HG02588 (cell line): Measurements from ENCODE around the gene SCFD2.

Experiments used
- ATAC-seq: cut with Tn5 transposase; IDR thresholded peaks from one replicate; pipeline ENCODE4 v1.9.1; 2021; ENCODE audit warnings: mild to moderate bottlenecking, moderate library complexity; ENCODE audit not compliant: unreplicated experiment

The SCFD2 gene

DNA sequence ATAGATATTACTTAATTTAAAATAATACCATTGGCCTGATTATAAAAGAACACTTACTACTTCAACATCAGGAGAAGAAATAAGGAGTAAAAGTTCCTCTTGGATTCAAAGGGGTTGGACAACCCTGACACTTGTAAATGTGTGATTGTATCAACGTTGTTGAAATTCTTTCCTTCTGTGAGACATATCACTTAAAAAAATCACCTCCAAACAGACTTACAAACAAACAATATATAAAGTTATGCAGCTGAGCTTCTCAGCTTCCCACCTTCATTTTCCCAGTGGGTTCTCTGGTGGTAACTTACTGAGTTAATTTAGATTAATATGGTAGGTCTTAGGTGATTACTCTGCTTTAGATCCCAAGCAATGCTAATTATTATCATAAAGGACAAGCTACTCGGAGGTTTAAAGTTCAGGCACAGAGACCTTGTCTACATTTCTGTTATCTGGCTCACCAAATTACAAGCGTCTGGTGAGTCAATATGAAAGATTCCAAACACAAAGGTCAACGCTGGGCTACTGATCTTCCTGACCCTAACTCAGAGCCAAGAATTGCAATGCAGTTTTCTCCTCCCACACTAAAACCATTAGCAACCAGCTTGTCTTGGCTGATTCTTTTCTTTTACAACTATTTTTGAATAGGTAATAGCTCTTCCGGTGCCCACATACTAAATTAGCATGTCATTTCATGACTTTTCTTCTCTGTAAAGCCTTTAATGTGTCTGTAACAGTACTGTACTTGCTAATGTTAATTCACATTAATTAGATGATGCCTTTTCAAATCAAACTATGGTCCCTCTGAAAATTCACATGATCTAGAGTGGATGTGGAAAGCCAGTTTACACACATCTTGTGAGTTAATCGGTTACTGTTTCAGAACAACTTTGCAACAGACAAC is 346.1 kb downstream of the SCFD2 start:
- no peak for ATAC-seq

DNA sequence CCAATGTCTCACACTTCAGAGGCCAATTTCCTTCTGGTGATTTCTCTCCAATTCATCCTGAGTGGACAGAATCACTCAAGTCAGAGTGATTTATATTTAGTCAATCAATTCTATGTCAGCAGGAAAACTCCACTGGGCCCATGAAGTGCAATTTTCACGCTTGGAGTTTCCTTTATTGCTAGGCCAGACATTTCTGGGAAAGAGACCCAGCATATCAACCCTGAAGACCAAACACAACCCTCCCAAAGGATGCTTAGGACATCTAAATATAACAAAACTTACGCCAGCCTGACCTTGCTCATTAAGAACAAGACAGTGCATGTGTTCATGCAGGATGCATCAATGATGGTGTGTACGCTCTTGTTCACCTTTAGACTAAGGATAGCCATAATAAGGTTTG is 347.4 kb downstream of the SCFD2 start:
- no peak for ATAC-seq

DNA sequence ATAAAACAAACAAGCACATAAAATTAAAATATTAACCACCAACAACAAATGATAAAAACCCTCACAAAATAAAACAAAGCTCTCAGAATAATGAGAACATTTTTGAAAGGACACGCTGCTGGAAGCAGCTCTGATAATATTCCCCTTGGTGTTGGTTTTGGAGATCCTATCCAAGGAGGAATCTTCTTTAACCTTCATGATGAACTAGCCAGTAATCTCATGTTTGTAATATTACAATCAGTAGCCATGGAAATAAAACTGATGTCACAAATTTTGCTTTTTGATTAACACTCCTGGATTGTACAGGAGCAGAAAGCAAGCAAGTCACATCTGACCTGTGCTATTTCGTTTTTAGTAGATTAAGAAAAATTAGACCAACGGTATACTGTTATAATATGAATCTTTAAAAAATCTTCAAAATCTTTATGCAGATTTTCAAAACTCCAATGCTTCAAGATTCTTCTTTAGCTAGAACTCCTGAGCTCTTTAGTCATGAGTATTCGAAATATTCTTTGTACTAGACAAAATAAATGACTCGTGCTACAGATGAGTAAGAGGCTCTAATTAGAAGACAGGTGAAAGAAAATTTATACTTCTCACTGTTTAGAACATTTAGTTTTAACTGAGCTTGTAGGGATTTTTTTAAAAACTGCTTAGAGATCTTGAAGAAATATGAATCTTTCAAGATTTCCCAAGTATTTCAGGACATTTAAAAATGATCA is 349.6 kb downstream of the SCFD2 start:
- no peak for ATAC-seq

DNA sequence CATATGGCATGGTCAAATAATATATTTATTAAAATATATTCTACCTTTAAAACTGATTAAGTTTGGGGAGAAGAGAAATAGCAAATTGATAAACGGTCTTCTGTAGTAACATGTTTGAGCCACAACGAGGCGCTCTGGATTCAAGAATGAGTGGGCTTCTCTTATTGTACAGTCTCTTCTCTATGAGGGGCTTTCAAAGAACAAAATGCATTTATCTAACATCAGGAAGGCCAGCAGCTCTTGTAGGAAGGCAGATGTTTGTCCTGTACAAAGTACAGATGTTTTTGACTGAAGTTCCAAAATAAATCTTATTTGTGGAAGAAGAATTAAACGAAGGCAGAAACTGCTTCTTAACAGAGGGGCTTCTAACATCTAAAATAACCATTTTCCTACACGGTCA is 350.2 kb downstream of the SCFD2 start:
- no peak for ATAC-seq

GRCh38 chr4:53014881-53015280 is 351.0 kb downstream of the SCFD2 start:
- no peak for ATAC-seq

- ATAC-seq: no peak
Measured at GRCh38 chr4:53013873-53014775, 351.7 kb downstream of the SCFD2 start.

GRCh38 chr4:53012738-53013137 is 353.1 kb downstream of the SCFD2 start:
- ATAC-seq: peak; percentile 61

GRCh38 chr4:53011259-53011905 is 354.5 kb downstream of the SCFD2 start:
- ATAC-seq: no peak

DNA sequence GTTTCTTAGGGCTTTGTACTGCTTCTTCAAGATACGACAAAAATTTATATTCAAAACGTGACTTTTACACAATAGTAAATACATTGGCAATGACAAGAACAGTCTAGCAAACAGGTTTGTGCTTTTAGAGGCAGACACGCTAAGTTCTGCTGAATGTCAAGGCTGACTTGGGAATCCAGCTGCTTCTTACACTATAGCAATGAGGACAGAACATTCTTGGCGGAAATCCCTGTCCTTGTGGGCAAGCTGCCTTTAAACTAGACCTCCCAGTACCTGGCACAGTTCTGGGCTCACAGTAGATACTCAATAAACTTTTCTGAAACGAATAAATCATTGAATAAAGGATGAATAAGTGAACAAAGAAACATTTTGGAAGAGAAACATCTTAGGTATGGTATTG is 355.5 kb downstream of the SCFD2 start:
- ATAC-seq: no peak

GRCh38 chr4:53009824-53010223 is 356.0 kb downstream of the SCFD2 start:
- ATAC-seq: no peak

DNA sequence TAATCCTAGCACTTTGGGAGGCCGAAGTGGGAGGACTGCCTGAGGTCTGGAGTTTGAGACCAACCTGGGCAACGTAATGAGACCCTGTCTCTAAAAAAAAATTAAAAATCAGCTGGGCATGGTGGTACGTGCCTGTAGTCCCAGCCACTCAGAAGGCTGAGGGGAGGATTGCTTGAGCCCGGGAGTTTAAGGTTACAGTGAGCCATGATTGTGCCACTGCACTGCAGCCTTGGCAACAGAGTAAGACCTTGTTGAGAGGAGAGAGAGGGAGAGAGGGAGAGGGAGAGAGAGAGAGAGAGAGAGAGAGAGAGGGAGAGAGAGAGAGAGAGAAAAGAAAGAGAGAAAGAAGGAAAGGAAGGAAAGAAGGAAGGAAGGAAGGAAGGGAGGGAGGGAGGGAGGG is 358.8 kb downstream of the SCFD2 start:
- no peak for ATAC-seq

DNA sequence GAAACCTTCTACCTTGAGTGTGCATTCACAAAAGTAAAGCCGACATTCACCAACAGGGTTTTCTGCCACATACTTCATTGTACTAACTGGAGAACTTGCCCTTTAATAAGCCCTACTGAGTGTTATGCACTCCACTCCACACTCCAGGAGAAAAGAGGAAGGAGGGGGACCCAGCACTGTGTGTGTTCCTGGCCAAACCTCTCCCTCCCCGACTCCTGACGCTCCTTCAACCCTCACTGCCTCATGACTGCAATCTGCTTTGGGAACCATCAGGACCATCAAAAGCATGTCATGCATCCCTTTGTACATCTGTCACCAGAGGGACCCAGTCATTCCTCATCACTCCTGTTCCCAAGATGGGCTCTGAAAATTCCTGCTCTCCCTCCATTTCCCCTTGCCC is 360.1 kb downstream of the SCFD2 start:
- ATAC-seq: no peak

DNA sequence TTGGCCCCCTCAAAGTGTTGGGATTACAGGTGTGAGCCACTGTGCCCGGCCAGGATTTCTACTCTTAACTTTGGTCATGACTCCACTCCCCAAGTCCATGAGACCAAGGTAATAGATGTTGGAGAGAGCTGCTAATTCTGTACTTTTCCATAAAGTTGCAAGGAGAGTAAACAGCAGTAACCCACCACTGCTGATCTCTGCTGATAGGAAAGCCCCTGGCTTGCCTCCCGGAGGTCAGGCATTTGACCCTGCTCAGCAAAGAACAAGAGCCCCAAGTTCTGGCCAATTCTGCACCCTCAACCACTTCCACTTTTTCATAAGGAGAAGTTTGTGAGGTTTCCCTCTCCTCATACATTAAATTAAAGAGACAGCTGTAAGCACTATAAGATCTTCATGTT is 360.7 kb downstream of the SCFD2 start:
- no peak for ATAC-seq

GRCh38 chr4:53004497-53005148 is 361.2 kb downstream of the SCFD2 start:
- no peak for ATAC-seq

- ATAC-seq: no peak
Measured at GRCh38 chr4:53003959-53004358, 361.9 kb downstream of the SCFD2 start.

DNA sequence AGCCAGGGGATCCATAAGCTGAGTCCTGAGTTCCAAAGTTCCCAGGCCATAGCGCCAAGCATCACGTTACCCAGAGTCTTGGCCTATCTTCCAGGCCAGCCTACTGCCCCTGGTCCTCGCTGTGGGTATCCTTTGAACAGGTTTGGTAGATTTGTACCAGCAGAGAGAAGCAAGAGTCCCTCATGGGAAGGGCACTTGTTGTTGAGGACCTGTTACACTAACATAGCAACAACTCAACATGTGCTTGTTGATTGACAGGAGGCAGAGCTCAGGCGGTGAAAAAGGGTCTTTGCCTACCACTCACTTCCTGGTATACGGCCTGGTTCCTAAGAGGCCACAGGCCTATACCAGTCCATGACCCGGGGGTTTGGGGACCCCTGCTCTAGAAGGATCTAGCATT is 365.3 kb downstream of the SCFD2 start:
- ATAC-seq: no peak

GRCh38 chr4:52999626-53000025 is 366.2 kb downstream of the SCFD2 start:
- no peak for ATAC-seq

DNA sequence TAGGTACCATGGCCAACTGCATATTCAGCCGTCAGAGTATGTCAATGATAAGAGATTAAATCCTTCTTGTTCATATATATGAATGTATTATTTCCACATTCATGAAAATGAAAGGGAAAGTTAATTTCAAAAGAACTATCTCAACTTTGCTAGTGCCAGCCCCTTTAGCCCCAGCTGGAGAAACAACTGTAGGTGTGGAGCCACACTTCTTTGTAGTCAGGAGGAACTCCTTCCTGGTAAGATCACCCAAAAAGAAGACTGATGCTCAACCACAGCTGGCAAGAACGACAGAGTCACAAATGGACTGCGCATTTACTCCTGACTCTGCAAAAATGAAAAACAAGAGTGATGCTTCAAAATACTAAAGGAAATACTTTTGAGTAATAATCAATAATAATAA is 367.4 kb downstream of the SCFD2 start:
- ATAC-seq: no peak

GRCh38 chr4:52997132-52997416 is 368.8 kb downstream of the SCFD2 start:
- no peak for ATAC-seq
